Pancreas (tissue), 10 donors: ENCODE results near the gene SLAMF6. TPM values are rescaled to one million over a fixed set of nuclear protein-coding genes. Genes with fewer than 3 reads are reported as not detected.
A peak's percentile ranks its signal among the peaks of the same experiment; 100 is the strongest.

Experiments
- ATAC-seq, 4 donors: fragments of 200-7000 bp; cut with Tn5 transposase; one replicate each; pipeline versions ENCODE4 v1.8.0 to v1.9.1; 2020; ENCODE audit warnings: mild to moderate bottlenecking in 4 of 4, moderate library complexity in 4 of 4
- DNase-seq, 6 donors: peaks; one replicate each; pipeline ENCODE4 v3.0.0-alpha.2; 2020
- FAIRE-seq: peaks from 2 replicates; lab custom pipeline; 2012; peaks lifted over from hg19 to GRCh38; lab: Jason Lieb, UNC
- H3K27ac ChIP-seq, 4 donors: fragments of 200-600 bp; sonication (generic); 1 replicate in 3 of 4; 2 replicates in 1 of 4; pipeline versions ENCODE4 v1.5.0 to v1.8.0; 2020
- H3K27me3 ChIP-seq, 4 donors: fragments of 200-600 bp; one replicate each; pipeline ENCODE4 v1.8.0; 2021
- H3K36me3 ChIP-seq, 3 donors: fragments of 200-600 bp; sonication (generic) in 1 of 3; one replicate each; pipeline versions ENCODE4 v1.5.0 to v1.8.0; 2020 to 2021
- H3K4me1 ChIP-seq, 3 donors: fragments of 200-600 bp; one replicate each; pipeline ENCODE4 v1.8.0; 2021
- H3K4me3 ChIP-seq, 4 donors: fragments of 200-600 bp; sonication (generic) in 2 of 4; one replicate each; pipeline versions ENCODE4 v1.5.0 to v1.8.0; 2020 to 2021
- H3K9me3 ChIP-seq, 4 donors: fragments of 200-600 bp; one replicate each; pipeline ENCODE4 v1.8.0; 2021
- WGBS, 2 donors: extraction: QIAGEN DNeasy Blood & Tissue Kit; methylation state at CpG; one replicate each; pipeline ENCODE4 v1.1.7; 2013; 5-methylcytosine and 5-hydroxymethylcytosine counted together
- intact Hi-C, 3 donors: fragments of 100-400 bp; cut with DNase I; formaldehyde crosslinking; loops; one replicate each; pipeline versions ENCODE4 v1.11.1 to v1.14.2; 2022
- polyA plus RNA-seq, 2 donors: library from polyadenylated mRNA; stranded (reverse); fragments of 200-250 nt; gene quantifications; one replicate each; pipeline ENCODE4 v1.2.3, GENCODE V29; 2013
- total RNA-seq, 6 donors: library from RNA; stranded (reverse); fragmentation: NEBNext Ultra II Directional in 4 of 6; extraction: Animal tissue kit (Norgen Biotek cat#: 25700) in 4 of 6; gene quantifications; one replicate each; pipeline versions ENCODE4 v1.2.1 to v1.2.4, GENCODE V29; 2021 to 2023
- TF ChIP-seq, protein P1 (sequence below), 4 donors: fragments of 200-600 bp; sonication (generic) in 3 of 4; IDR thresholded peaks; one replicate each; pipeline versions ENCODE4 v1.5.0 to v1.8.0; 2021; ENCODE audit warnings: antibody characterized with exemption in 4 of 4
- donor health status: healthy with polysubstance abuse.
- donor health status: DM: no; HTN: no; CAD: no; lungs with moderate emphysema.
- donor health status: DM: no; HTN: no; CAD: no.
- donor health status: control.
- donor health status: control.
- donor health status: Bipolar disorder and iron deficiency.
- donor health status: DM: yes; HTN: yes; CAD: no.
- donor health status: DM: no; HTN: no; CAD: no.
- donor health status: DM: no; HTN: no; CAD: no.
- donor health status: DM: yes; HTN: yes; CAD: no.

The SLAMF6 gene
- total and polyA plus RNA-seq, 8 donors = 0.04 to 0.81 (median 0.20) TPM

DNA sequence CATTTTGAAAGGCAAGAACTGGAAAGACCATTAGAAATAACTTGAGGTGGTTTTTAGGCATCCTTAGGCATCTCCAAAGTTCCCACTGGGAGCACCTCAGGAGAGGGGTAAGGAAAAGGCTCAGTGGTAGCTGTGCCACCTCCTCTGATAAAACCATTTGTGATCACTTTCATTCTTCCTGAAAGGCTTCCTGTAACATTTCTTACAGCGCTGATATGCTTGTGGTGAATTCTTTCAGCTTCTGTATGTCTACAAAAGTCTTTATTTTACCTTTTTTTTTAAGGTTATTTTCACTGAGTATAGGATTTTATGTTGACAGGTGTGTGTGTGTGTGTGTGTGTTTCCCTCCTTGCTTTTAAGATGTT lies 67.9 kb downstream of the SLAMF6 start:
- H3K4me3 ChIP-seq = no peak overlapping the region
- H3K27ac ChIP-seq = no peak overlapping the region
- FAIRE-seq (no peak), ATAC-seq (no peak), DNase-seq (no peak)
- no peaks in the 10 kb centered on the region for H3K4me1 ChIP-seq
- H3K9me3 ChIP-seq = no peaks in the 10 kb centered on the region
- WGBS, 2 donors = 90 to 97% methylated on average over 1 of the region's 1 CpG
- TF ChIP-seq, protein P1, sequence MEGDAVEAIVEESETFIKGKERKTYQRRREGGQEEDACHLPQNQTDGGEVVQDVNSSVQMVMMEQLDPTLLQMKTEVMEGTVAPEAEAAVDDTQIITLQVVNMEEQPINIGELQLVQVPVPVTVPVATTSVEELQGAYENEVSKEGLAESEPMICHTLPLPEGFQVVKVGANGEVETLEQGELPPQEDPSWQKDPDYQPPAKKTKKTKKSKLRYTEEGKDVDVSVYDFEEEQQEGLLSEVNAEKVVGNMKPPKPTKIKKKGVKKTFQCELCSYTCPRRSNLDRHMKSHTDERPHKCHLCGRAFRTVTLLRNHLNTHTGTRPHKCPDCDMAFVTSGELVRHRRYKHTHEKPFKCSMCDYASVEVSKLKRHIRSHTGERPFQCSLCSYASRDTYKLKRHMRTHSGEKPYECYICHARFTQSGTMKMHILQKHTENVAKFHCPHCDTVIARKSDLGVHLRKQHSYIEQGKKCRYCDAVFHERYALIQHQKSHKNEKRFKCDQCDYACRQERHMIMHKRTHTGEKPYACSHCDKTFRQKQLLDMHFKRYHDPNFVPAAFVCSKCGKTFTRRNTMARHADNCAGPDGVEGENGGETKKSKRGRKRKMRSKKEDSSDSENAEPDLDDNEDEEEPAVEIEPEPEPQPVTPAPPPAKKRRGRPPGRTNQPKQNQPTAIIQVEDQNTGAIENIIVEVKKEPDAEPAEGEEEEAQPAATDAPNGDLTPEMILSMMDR (IDR thresholded peaks at IDR 0.05) = no peak
- intact Hi-C loops = no loop called here
- H3K36me3 ChIP-seq = no peaks in the 10 kb centered on the region
- H3K27me3 ChIP-seq = no peaks in the 10 kb centered on the region

DNA sequence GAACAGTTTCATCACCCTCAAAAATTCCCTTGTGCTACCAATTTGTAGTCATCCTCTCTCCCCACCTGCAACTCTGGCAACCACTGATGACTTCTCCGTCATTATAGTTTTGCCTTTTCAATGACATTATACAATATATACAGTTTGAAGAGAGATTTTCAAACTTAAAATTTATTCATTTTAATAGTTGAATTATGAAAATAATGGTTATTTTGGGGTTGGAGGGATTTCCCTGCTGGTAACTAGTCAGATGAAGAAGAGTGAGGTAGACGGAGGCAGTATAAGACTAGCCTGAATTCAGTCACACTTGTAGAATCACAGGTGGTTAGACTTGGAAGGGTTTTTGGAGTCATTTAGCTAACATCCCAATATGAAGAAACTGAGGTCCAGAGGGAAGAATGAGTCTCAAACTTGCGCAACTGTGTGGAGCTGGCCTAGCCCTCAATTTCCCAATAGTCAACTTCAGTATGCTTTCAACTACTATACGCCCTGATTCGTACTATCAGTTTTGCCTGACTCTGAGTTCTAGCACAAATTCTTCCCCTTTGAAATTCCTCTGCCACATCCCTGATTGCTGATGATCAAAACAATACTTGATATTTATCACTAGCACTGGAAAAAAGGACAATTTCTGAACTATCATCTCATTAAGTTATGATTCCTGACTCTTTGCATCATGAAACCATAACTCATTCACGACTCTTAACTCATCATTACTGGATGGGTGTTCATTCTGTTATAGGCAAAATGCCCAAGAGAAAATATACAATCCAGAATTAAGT lies 68.5 kb downstream of the SLAMF6 start:
- DNase-seq (no peak), FAIRE-seq (no peak), ATAC-seq (no peak)
- Histone ChIP-seq H3K36me3 (no peaks in the 10 kb centered on the region), H3K27me3 (no peaks in the 10 kb centered on the region), H3K27ac (no peak overlapping the region), H3K9me3 (no peaks in the 10 kb centered on the region), H3K4me1 (no peaks in the 10 kb centered on the region), H3K4me3 (no peak overlapping the region)
- intact Hi-C loops = no loop called here
- WGBS, 2 donors = 92 to 96% methylated on average over 6 of the region's 6 CpGs
- TF ChIP-seq, protein P1 (IDR thresholded peaks at IDR 0.05) = no peak

DNA sequence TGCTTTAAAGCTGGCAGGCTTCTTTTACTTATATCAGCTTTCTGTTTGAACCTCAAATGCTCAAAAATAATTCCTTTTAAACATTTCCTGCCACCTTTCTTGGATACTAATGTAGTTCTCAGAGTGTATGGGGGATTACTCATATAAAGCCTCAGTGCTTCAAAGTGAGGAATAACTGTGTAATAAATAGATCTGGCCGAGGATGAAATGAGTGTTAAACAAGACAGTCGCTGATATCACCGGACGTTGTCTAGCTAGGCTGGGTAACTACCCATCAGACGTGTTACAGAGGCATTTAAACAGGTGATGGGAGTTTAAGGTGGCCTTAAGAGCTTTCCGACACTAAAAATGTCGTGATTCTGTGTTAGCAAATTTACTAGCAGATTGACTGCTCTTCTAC lies 69.6 kb downstream of the SLAMF6 start:
- no peak for FAIRE-seq
- intact Hi-C loops = no loop called here
- TF ChIP-seq, protein P1 (IDR thresholded peaks at IDR 0.05) = no peak
- WGBS, 2 donors = 80 to 89% methylated on average over 7 of the region's 7 CpGs
- ATAC-seq = no peak
- Histone ChIP-seq H3K27ac (no peak overlapping the region), H3K4me3 (no peak overlapping the region), H3K27me3 (no peaks in the 10 kb centered on the region), H3K9me3 (no peaks in the 10 kb centered on the region), H3K4me1 (no peaks in the 10 kb centered on the region), H3K36me3 (no peaks in the 10 kb centered on the region)
- DNase-seq = no peak

- WGBS, 2 donors = 45 to 61% methylated on average over 1 of the region's 1 CpG
- intact Hi-C loops = no loop called here
- Histone ChIP-seq H3K27ac (no peak overlapping the region), H3K27me3 (no peaks in the 10 kb centered on the region), H3K4me3 (no peak overlapping the region), H3K9me3 (no peaks in the 10 kb centered on the region), H3K4me1 (peaks cover 0 to 6% (median 0%) of the 10 kb centered on the region in 3 donors), H3K36me3 (no peaks in the 10 kb centered on the region)
- ATAC-seq (no peak), FAIRE-seq (no peak), DNase-seq (no peak)
- TF ChIP-seq, protein P1 (IDR thresholded peaks at IDR 0.05) = no peak
Observed at GRCh38 chr1:160451859-160452232, 71.2 kb downstream of the SLAMF6 start.

GRCh38 chr1:160451119-160451858 lies 71.8 kb downstream of the SLAMF6 start:
- intact Hi-C loops = no loop called here
- H3K27ac ChIP-seq = no peak overlapping the region
- WGBS, 2 donors = 63 to 67% methylated on average over 7 of the region's 7 CpGs
- FAIRE-seq (no peak), DNase-seq (no peak), ATAC-seq (peak in 2 of 4 donors; percentile 59 to 65)
- H3K4me1 ChIP-seq = peaks cover 0 to 6% (median 0%) of the 10 kb centered on the region in 3 donors
- H3K4me3 ChIP-seq = no peak overlapping the region
- H3K9me3 ChIP-seq = no peaks in the 10 kb centered on the region
- H3K27me3 ChIP-seq = no peaks in the 10 kb centered on the region
- TF ChIP-seq, protein P1 (IDR thresholded peaks at IDR 0.05) = no peak
- H3K36me3 ChIP-seq = no peaks in the 10 kb centered on the region
